C1 segment of cervical spinal cord (tissue), 14 donors: Measurements from ENCODE around the gene APBB2.

Source experiments
- DNase-seq, 14 donors: peaks; one replicate each; lab custom pipeline; 2025; lab: John Stamatoyannopoulos, UW

APBB2 gene

GRCh38 chr4:40769266-40769665, 445.1 kb downstream of the APBB2 start:
- DNase-seq: no peak

DNA sequence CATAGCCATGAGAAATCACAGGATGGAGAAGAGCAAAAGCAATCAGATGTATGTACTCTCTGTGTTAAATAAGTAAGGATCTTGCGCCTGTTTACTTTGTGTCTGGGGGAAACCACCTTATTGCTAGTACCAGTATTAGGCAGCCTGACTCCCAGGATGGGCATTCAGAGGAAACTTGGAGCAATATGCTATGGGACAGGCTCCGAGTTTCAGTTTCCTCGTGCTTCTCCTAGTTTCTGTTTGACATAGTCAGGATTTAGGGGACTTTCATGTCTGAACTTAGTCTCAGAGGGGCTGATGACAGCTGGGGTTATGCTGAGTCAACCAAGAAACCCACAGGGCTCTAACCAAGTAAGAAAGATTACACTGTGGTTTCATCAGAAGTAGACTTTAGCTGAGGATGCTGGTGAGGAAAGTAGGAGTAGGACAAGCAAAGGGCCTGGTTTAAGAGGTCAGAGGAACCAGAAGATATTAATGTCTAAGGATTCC, 451.1 kb downstream of the APBB2 start:
- no peak for DNase-seq
